ENCODE measurements around the gene HEYL. TPM values are rescaled to one million over a fixed set of nuclear protein-coding genes. Genes with fewer than 3 reads are reported as not detected.

Gene HEYL
- total and polyA plus RNA-seq, 9 donors = 1.8 to 27.2 (median 11.3) TPM

DNA sequence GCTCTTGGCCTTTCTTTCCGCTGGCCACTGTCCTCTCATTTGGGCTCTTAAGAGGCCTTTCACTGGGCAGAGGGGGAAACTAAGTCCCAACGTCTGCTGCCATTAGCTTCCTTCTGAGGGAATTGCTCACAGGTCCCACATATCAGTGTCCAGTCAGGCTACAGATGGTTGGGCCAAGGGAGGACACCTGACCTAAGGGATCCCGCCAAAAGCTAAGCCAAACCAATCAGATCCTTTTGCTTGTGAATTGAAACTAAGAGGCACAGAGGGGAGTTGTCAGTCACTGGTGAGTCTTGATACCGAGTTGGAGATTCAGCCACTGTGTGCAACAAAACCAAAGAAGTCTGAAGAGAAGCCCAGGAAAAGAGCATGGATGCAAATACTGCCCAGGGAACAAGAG lies 38.2 kb upstream of the HEYL start:
- no peaks in the 10 kb centered on the region for H3K9me3 ChIP-seq
- H3K4me1 ChIP-seq (ENCODE audit: insufficient read depth) = no peaks in the 10 kb centered on the region
- no peak overlapping the region for H3K27ac ChIP-seq
- no peak overlapping the region for H3K4me3 ChIP-seq
- TF ChIP-seq, protein P1, sequence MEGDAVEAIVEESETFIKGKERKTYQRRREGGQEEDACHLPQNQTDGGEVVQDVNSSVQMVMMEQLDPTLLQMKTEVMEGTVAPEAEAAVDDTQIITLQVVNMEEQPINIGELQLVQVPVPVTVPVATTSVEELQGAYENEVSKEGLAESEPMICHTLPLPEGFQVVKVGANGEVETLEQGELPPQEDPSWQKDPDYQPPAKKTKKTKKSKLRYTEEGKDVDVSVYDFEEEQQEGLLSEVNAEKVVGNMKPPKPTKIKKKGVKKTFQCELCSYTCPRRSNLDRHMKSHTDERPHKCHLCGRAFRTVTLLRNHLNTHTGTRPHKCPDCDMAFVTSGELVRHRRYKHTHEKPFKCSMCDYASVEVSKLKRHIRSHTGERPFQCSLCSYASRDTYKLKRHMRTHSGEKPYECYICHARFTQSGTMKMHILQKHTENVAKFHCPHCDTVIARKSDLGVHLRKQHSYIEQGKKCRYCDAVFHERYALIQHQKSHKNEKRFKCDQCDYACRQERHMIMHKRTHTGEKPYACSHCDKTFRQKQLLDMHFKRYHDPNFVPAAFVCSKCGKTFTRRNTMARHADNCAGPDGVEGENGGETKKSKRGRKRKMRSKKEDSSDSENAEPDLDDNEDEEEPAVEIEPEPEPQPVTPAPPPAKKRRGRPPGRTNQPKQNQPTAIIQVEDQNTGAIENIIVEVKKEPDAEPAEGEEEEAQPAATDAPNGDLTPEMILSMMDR (IDR thresholded peaks at IDR 0.05) = no peak
- no peak for TF ChIP-seq POLR2A (IDR thresholded peaks at IDR 0.05)
- TF ChIP-seq EP300 (IDR thresholded peaks at IDR 0.05) = no peak
- no peak for DNase-seq
- H3K27me3 ChIP-seq = no peaks in the 10 kb centered on the region
- 85 to 90% (median 88%) methylated on average over 4 of the region's 4 CpGs for WGBS, 3 donors
- no peaks in the 10 kb centered on the region for H3K36me3 ChIP-seq
- intact Hi-C loops (cut with DNase I) = no loop called here

DNA sequence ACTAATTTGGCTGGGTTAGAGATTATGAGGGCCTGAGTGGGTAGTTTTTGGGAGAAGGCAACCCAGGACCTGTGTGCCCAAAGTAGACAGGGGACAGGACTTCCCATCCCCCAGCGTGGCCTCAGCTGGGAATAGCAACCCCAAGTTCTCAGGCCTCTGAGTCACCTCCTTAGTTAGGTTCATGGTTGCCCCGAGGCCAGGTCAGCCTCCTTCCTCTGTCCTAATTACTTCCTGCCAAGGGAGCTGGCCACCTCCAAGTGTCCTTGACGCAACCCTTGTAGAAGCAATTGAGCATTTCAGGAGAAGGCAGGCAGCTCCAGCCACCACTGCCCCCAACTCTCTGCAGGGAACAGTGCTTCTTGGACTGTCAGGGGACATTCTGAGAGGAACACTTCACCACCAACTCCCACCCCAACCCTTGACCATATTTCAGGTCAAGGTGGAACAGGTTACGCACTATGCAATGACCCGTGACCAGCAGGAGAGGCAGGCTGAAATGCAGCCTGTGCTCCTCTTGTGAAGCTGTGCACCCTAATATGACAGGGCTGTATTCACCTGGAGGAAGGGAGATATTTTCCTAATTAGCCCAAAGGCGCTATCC lies 37.6 kb upstream of the HEYL start:
- WGBS, 3 donors = 78 to 87% (median 80%) methylated on average over 6 of the region's 6 CpGs

DNA sequence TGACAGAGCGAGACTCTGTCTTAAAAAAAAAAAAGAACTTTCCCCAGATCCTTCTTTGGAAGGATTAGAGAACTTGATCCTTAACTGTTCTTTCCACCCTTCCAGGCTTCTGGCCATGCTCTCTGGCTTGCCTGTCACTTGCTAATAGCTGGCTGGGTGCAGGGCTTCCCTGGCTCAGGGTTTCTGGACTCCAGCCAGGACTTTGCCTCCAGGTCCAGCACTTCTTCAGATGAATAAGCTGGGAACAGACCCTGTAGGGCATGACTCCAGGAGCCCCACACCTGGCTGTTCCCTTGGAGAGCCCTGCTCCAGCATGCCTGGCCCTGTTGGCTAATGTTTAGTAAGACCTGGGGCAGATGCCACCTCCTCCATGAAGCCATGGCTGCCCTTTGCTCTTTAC lies 35.8 kb upstream of the HEYL start:
- H3K36me3 ChIP-seq = no peaks in the 10 kb centered on the region
- TF ChIP-seq EP300 (IDR thresholded peaks at IDR 0.05) (no peak), POLR2A (IDR thresholded peaks at IDR 0.05) (no peak)
- TF ChIP-seq, protein P1 (IDR thresholded peaks at IDR 0.05) = no peak
- no peaks in the 10 kb centered on the region for H3K4me1 ChIP-seq (ENCODE audit: insufficient read depth)
- H3K9me3 ChIP-seq = no peaks in the 10 kb centered on the region
- no peak for DNase-seq
- intact Hi-C loops (cut with DNase I) = no loop called here
- H3K27ac ChIP-seq = no peak overlapping the region
- H3K27me3 ChIP-seq = no peaks in the 10 kb centered on the region
- WGBS, 3 donors = 87 to 100% (median 100%) methylated on average over 1 of the region's 1 CpG
- H3K4me3 ChIP-seq = no peak overlapping the region

More for the DNA sequence above, 37.6 kb upstream of the HEYL start:
- H3K27me3 ChIP-seq = no peaks in the 10 kb centered on the region
- H3K27ac ChIP-seq = no peak overlapping the region
- H3K4me1 ChIP-seq (ENCODE audit: insufficient read depth) = no peaks in the 10 kb centered on the region
- TF ChIP-seq EP300 (IDR thresholded peaks at IDR 0.05) (no peak), POLR2A (IDR thresholded peaks at IDR 0.05) (no peak)
- TF ChIP-seq, protein P1 (IDR thresholded peaks at IDR 0.05) = no peak
- no peak for DNase-seq
- no peak overlapping the region for H3K4me3 ChIP-seq
- no peaks in the 10 kb centered on the region for H3K9me3 ChIP-seq
- no peaks in the 10 kb centered on the region for H3K36me3 ChIP-seq
- intact Hi-C loops (cut with DNase I) = no loop called here

DNA sequence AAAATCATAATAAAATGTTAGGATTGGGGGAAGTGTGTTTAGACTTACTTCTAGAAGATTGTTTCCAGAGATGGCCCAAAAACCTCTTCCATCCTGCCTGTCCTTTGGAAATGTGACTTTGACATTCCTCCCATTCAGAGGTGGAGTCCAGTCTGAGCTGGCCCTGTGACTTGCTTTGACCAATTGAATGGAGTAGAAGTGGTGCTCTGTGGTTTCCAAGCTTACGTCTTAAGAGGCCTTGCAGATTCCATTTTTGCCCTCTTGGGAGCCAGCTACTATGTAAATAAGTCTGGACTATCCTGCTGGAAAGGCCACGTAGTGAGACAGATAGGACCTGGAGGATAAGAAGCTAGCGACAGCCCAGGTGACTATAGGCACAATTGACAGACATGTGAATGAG lies 33.8 kb upstream of the HEYL start:
- TF ChIP-seq POLR2A (IDR thresholded peaks at IDR 0.05) = no peak
- TF ChIP-seq, protein P1 (IDR thresholded peaks at IDR 0.05) = no peak
- no peak for TF ChIP-seq EP300 (IDR thresholded peaks at IDR 0.05)
- intact Hi-C loops (cut with DNase I) = no loop called here
- Histone ChIP-seq H3K27ac (no peak overlapping the region), H3K9me3 (no peaks in the 10 kb centered on the region), H3K4me3 (no peak overlapping the region), H3K4me1 (ENCODE audit: insufficient read depth) (no peaks in the 10 kb centered on the region), H3K36me3 (no peaks in the 10 kb centered on the region), H3K27me3 (no peaks in the 10 kb centered on the region)
- 64 to 87% (median 72%) methylated on average over 3 of the region's 3 CpGs for WGBS, 3 donors
- DNase-seq = no peak
